GM12878 (cell line): ENCODE measurements around the gene ROBO1. TPM values are rescaled to one million over a fixed set of nuclear protein-coding genes. Genes with fewer than 3 reads are reported as not detected.

Source experiments
- ATAC-seq: fragments of 200-7000 bp; cut with Tn5 transposase; 3 replicates; pipeline ENCODE4 v1.9.1; 2020; ENCODE audit warnings: mild to moderate bottlenecking, moderate library complexity
- BruUV-seq: library from RNA; stranded (reverse); fragments of 400-500 nt; replicated peaks from 2 replicates; lab custom pipeline; 2021; lab: Mats Ljungman, UMichigan
- CTCF ChIA-PET: fragments of 300-600 bp; sonication (Branson Sonifier 250); formaldehyde crosslinking; extraction: SDS; loops from one replicate; lab custom pipeline; 2021; ENCODE audit warnings: inconsistent platforms; lab: Yijun Ruan, JAX
- POLR2A ChIA-PET: fragments of 350-600 bp; formaldehyde crosslinking; extraction: SDS; loops from one replicate; lab custom pipeline; 2021; ENCODE audit warnings: inconsistent platforms; lab: Charles Lee
- RAD21 ChIA-PET: fragments of 300-600 bp; sonication (Branson Sonifier 250); formaldehyde crosslinking; loops from one replicate; lab custom pipeline; 2023; ENCODE audit warnings: antibody characterized with exemption; ENCODE audit not compliant: unreplicated experiment; lab: Charles Lee
- SMC1A ChIA-PET: fragments of 300-600 bp; sonication (Branson Sonifier 250); formaldehyde crosslinking; loops from one replicate; lab custom pipeline; 2023; ENCODE audit not compliant: unreplicated experiment, uncharacterized antibody; lab: Charles Lee
- DNase-seq: peaks from one replicate; pipeline ENCODE4 v3.0.0-alpha.2; 2011; ENCODE audit warnings: low read depth, low spot score
- FAIRE-seq: peaks from 3 replicates; lab custom pipeline; 2011; peaks lifted over from hg19 to GRCh38; lab: Jason Lieb, UNC
- H2AFZ ChIP-seq: 2 replicates; pipeline ENCODE4 v1.6.0; 2011; ENCODE audit warnings: low read depth, low read length, control low read depth; ENCODE audit not compliant: control insufficient read depth
- H3K27ac ChIP-seq: 2 replicates; pipeline ENCODE4 v1.5.1; 2011; ENCODE audit warnings: control low read depth; ENCODE audit not compliant: control insufficient read depth, insufficient read depth
- H3K27me3 ChIP-seq, 2 experiments: replicated peaks in 1 of 2; 2 replicates each; pipeline versions ENCODE4 v1.6.0 to v1.6.1; 2011; ENCODE audit warnings: low read length in 1 of 2; ENCODE audit not compliant: control insufficient read depth in 2 of 2, insufficient read depth in 2 of 2
- H3K36me3 ChIP-seq, 2 experiments: 2 replicates each; pipeline ENCODE4 v1.5.1; 2011; ENCODE audit warnings: low read length in 1 of 2; ENCODE audit not compliant: control insufficient read depth in 2 of 2, insufficient read depth in 2 of 2
- H3K4me1 ChIP-seq: 2 replicates; pipeline ENCODE4 v1.6.1; 2011; ENCODE audit warnings: mild to moderate bottlenecking, low read length, moderate library complexity, mixed read lengths; ENCODE audit not compliant: control insufficient read depth, insufficient read depth
- H3K4me2 ChIP-seq: 2 replicates; pipeline ENCODE4 v1.6.0; 2011; ENCODE audit warnings: control low read depth; ENCODE audit not compliant: control insufficient read depth, insufficient read depth
- H3K4me3 ChIP-seq: fragments of 200-600 bp; sonication (generic); 2 replicates; pipeline ENCODE4 v1.5.1; 2016
- H3K79me2 ChIP-seq: 2 replicates; pipeline ENCODE4 v1.6.0; 2011; ENCODE audit warnings: low read length; ENCODE audit not compliant: control insufficient read depth, insufficient read depth
- H3K9ac ChIP-seq: 2 replicates; pipeline ENCODE4 v1.8.0; 2011; ENCODE audit warnings: low read length, control low read depth, mixed read lengths; ENCODE audit not compliant: control insufficient read depth, insufficient read depth
- H3K9me3 ChIP-seq: replicated peaks from 3 replicates; pipeline ENCODE4 v1.5.1; 2011; ENCODE audit warnings: mild to moderate bottlenecking, low read length; ENCODE audit not compliant: control insufficient read depth, insufficient read depth
- H4K20me1 ChIP-seq: 2 replicates; pipeline ENCODE4 v1.6.0; 2011; ENCODE audit not compliant: control insufficient read depth, insufficient read depth
- ELK1 ChIP-seq: IDR thresholded peaks from 2 replicates; pipeline ENCODE4 v1.6.1; 2012; ENCODE audit warnings: low read depth, low read length, improper control_type of control experiment
- ESRRA ChIP-seq: IDR thresholded peaks from 2 replicates; pipeline ENCODE4 v1.6.1; 2012; ENCODE audit warnings: mild to moderate bottlenecking, low read length, improper control_type of control experiment
- IRF4 ChIP-seq: IDR thresholded peaks from 2 replicates; pipeline ENCODE4 v1.6.1; 2011; ENCODE audit warnings: low read depth, low read length
- MLLT1 ChIP-seq: fragments of 450-650 bp; IDR thresholded peaks from 2 replicates; pipeline ENCODE4 v1.6.1; 2016; ENCODE audit warnings: mild to moderate bottlenecking
- NFXL1 ChIP-seq: fragments of 450-650 bp; IDR thresholded peaks from 2 replicates; pipeline ENCODE4 v1.6.1; 2017; ENCODE audit warnings: antibody characterized with exemption, mild to moderate bottlenecking, borderline replicate concordance
- NFYA ChIP-seq: IDR thresholded peaks from 2 replicates; pipeline ENCODE4 v1.6.1; 2011; ENCODE audit warnings: low read depth, mild to moderate bottlenecking, low read length, improper control_type of control experiment, borderline replicate concordance
- RELA ChIP-seq: fragments of 450-650 bp; IDR thresholded peaks from 2 replicates; pipeline ENCODE4 v1.8.0; 2014; ENCODE audit warnings: borderline replicate concordance; ENCODE audit not compliant: partially characterized antibody
- SIN3A ChIP-seq: IDR thresholded peaks from 2 replicates; pipeline ENCODE4 v1.6.1; 2012; ENCODE audit warnings: low read depth, low read length, improper control_type of control experiment
- SPI1 ChIP-seq: IDR thresholded peaks from 2 replicates; pipeline ENCODE4 v1.6.1; 2011; ENCODE audit warnings: low read depth, mild to moderate bottlenecking, low read length, moderate library complexity, borderline replicate concordance; ENCODE audit not compliant: insufficient read depth
- WGBS: methylation state at CpG from one replicate; pipeline ENCODE4 v1.1.6; 2016; ENCODE audit warnings: low lambda C conversion rate; ENCODE audit not compliant: insufficient replicate concordance, insufficient coverage; ENCODE audit errors: missing lambda C conversion rate; 5-methylcytosine and 5-hydroxymethylcytosine counted together
- in situ Hi-C: fragments of 300-500 bp; cut with MboI; formaldehyde crosslinking; loops from 9 replicates; pipeline ENCODE4 v1.14.3; 2018; ENCODE audit warnings: mixed read lengths
- intact Hi-C: fragments of 100-400 bp; cut with micrococcal nuclease; formaldehyde crosslinking; loops from one replicate; pipeline ENCODE4 v1.14.2; 2022; ENCODE audit not compliant: unreplicated experiment
- polyA plus RNA-seq, 11 experiments: library from polyadenylated mRNA; depleted of rRNA in 4 of 11; unstranded in 6 of 11; stranded (reverse) in 5 of 11; fragments of >200 nt; fragmentation: Nextera tagmentation in 4 of 11; fragmentation: Illumina TruSeq in 1 of 11; extraction: Ambion mirVana in 4 of 11; extraction: Trizol in 1 of 11; gene quantifications; 1 replicate in 1 of 11; 2 replicates in 10 of 11; pipeline versions ENCODE4 v1.2.1 to v1.2.3, GENCODE V29; 2011 to 2016; ENCODE audit warnings: inconsistent platforms in 2 of 11, missing spikeins in 2 of 11, low read depth in 1 of 11
- total RNA-seq, 4 experiments: library from RNA; depleted of rRNA in 3 of 4; stranded (reverse); fragments of >200 nt in 3 of 4; fragmentation: Illumina TruSeq in 1 of 4; extraction: Trizol in 1 of 4; gene quantifications; 2 replicates each; pipeline versions ENCODE4 v1.2.1 to v1.2.3, GENCODE V29; 2013 to 2021
- TF ChIP-seq, protein P1 (sequence below): fragments of 450-650 bp; IDR thresholded peaks from 2 replicates; pipeline ENCODE4 v1.6.1; 2018; ENCODE audit warnings: borderline replicate concordance, mild to moderate bottlenecking; ENCODE audit not compliant: partially characterized antibody

The ROBO1 gene
- total and polyA plus RNA-seq, 10 of the 15 experiments (the other 5 are each of a cell fraction or from before 2014, with no cell fraction given) = 0.29 to 46.5 (median 1.2) TPM

DNA sequence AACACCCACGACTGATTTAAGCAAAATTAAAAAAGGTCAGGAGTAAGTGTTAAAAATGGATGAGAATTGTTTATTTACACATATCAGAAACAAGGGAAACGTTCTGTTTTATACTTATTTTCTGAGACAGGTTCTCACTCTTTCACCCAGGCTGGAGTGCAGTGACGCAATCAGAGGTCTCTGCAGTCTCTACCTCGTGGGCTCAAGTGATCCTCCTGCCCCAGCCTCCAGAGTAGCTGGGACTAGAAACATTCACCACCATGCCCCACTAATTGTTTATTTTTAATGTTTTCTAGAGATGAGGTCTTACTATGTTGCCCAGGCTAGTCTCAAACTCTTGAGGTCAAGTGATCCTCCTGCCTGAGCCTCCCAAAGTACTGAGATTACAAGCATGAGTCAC, 1080.3 kb downstream of the ROBO1 start:
- no peak overlapping the region for H3K9ac ChIP-seq
- no peaks in the 10 kb centered on the region for H3K27me3 ChIP-seq
- ChIA-PET SMC1A (interaction anchor here (1.3 to 2.0 kb wide), 2 partner anchors 20 to 22 kb away, joined by 3 to 7 read pairs; no protein-coding TSS in a partner anchor), RAD21 (interaction anchor here (1.2 to 1.5 kb wide), 2 partner anchors 10 to 20 kb away, joined by 3 read pairs; no protein-coding TSS in a partner anchor), POLR2A (no interaction called here), CTCF (interaction anchor here (1.1 kb wide), 1 partner anchor 26 kb away, joined by 3 read pairs; no protein-coding TSS in a partner anchor)
- no peak overlapping the region for H3K4me2 ChIP-seq
- no peak overlapping the region for H3K27ac ChIP-seq
- WGBS = 41% methylated on average over 4 of the region's 4 CpGs
- in situ Hi-C loops (no loop called here), intact Hi-C loops (no loop called here)
- H3K36me3 ChIP-seq = no peaks in the 10 kb centered on the region
- no peak overlapping the region for H2AFZ ChIP-seq
- TF ChIP-seq, protein P1, sequence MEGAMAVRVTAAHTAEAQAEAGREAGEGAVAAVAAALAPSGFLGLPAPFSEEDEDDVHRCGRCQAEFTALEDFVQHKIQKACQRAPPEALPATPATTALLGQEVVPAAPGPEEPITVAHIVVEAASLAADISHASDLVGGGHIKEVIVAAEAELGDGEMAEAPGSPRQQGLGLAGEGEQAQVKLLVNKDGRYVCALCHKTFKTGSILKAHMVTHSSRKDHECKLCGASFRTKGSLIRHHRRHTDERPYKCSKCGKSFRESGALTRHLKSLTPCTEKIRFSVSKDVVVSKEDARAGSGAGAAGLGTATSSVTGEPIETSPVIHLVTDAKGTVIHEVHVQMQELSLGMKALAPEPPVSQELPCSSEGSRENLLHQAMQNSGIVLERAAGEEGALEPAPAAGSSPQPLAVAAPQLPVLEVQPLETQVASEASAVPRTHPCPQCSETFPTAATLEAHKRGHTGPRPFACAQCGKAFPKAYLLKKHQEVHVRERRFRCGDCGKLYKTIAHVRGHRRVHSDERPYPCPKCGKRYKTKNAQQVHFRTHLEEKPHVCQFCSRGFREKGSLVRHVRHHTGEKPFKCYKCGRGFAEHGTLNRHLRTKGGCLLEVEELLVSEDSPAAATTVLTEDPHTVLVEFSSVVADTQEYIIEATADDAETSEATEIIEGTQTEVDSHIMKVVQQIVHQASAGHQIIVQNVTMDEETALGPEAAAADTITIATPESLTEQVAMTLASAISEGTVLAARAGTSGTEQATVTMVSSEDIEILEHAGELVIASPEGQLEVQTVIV = no peak
- no peak for TF ChIP-seq ELK1
- no peak for TF ChIP-seq MLLT1
- TF ChIP-seq RELA = no peak
- TF ChIP-seq NFYA = no peak
- TF ChIP-seq SPI1 = no peak
- no peak for TF ChIP-seq ESRRA
- no peak for TF ChIP-seq IRF4
- TF ChIP-seq SIN3A = no peak
- TF ChIP-seq NFXL1 = no peak
- BruUV-seq = no TSS peak
- DNase-seq (no peak), ATAC-seq (no peak), FAIRE-seq (no peak)
- no peaks in the 10 kb centered on the region for H3K9me3 ChIP-seq
- H3K79me2 ChIP-seq = no peaks in the 10 kb centered on the region
- no peak overlapping the region for H3K4me3 ChIP-seq
- no peaks in the 10 kb centered on the region for H3K4me1 ChIP-seq
- no peaks in the 10 kb centered on the region for H4K20me1 ChIP-seq
